GM19035 (cell line): ENCODE measurements around the gene TMCC2.
"Not testable (repeated sequence)": the region's sequence is repeated elsewhere in the genome, so short reads cannot be mapped to it uniquely, and the experiment has no call there.

Experiments
- ATAC-seq: cut with Tn5 transposase; IDR thresholded peaks from one replicate; pipeline ENCODE4 v1.9.1; 2021; ENCODE audit not compliant: unreplicated experiment

The TMCC2 gene

GRCh38 chr1:205227584-205228013 lies at the start of gene TMCC2:
Gene TMCC2 (plus strand): TSS chr1:205227946. CDS start chr1:205228565, 619 bp downstream.
- peak; percentile 76 for ATAC-seq

GRCh38 chr1:205179842-205180241 lies 47.9 kb upstream of the TMCC2 start:
- ATAC-seq, result no peak

GRCh38 chr1:205180331-205180730 lies 47.4 kb upstream of the TMCC2 start:
- not testable (repeated sequence) for ATAC-seq

- ATAC-seq, result no peak
Observed at GRCh38 chr1:205182930-205183329, 44.8 kb upstream of the TMCC2 start.

GRCh38 chr1:205183676-205184335 lies 43.9 kb upstream of the TMCC2 start:
- ATAC-seq, result no peak

GRCh38 chr1:205186191-205186590 lies 41.6 kb upstream of the TMCC2 start:
- no peak for ATAC-seq

GRCh38 chr1:205187420-205187819 lies 40.3 kb upstream of the TMCC2 start:
- ATAC-seq, result no peak

- no peak for ATAC-seq
Observed at GRCh38 chr1:205188098-205188497, 39.6 kb upstream of the TMCC2 start.

GRCh38 chr1:205188596-205188995 lies 39.1 kb upstream of the TMCC2 start:
- ATAC-seq, result no peak

GRCh38 chr1:205189131-205189530 lies 38.6 kb upstream of the TMCC2 start:
- ATAC-seq, result no peak

- ATAC-seq, result no peak
Observed at GRCh38 chr1:205190845-205191577, 36.7 kb upstream of the TMCC2 start.

GRCh38 chr1:205191622-205192021 lies 36.1 kb upstream of the TMCC2 start:
- no peak for ATAC-seq

- no peak for ATAC-seq
Observed at GRCh38 chr1:205192287-205192686, 35.5 kb upstream of the TMCC2 start.

GRCh38 chr1:205199090-205199930 lies 28.4 kb upstream of the TMCC2 start:
- ATAC-seq, result no peak

- ATAC-seq, result no peak
Observed at GRCh38 chr1:205199931-205200299, 27.8 kb upstream of the TMCC2 start.

GRCh38 chr1:205204552-205204951 lies 23.2 kb upstream of the TMCC2 start:
- ATAC-seq, result no peak

- ATAC-seq, result no peak
Observed at GRCh38 chr1:205205055-205205454, 22.7 kb upstream of the TMCC2 start.

- ATAC-seq, result no peak
Observed at GRCh38 chr1:205208811-205209210, 18.9 kb upstream of the TMCC2 start.

- peak; percentile 27 for ATAC-seq
Observed at GRCh38 chr1:205210756-205211168, 17.0 kb upstream of the TMCC2 start.

GRCh38 chr1:205211169-205211838 lies 16.4 kb upstream of the TMCC2 start, which contains the start of gene DSTYK:
Gene DSTYK (minus strand): TSS chr1:205211702. CDS start chr1:205211535, 167 bp downstream.
- peak; percentile 85 for ATAC-seq
